LNCaP clone FGC (cell line): Measurements from ENCODE around the gene TSHR.

ENCODE experiments used
- DNase-seq: peaks from one replicate; pipeline ENCODE4 v3.0.0-alpha.2; 2011; ENCODE audit warnings: low read depth
- H3K4me3 ChIP-seq: 2 replicates; pipeline ENCODE4 v1.5.1; 2011; ENCODE audit warnings: mild to moderate bottlenecking, low read depth, low read length, control low read depth
- CTCF ChIP-seq: IDR thresholded peaks from 2 replicates; pipeline ENCODE4 v1.5.1; 2012; ENCODE audit warnings: mild to moderate bottlenecking; ENCODE audit not compliant: control insufficient read depth, insufficient read depth; ENCODE audit errors: extremely low read depth

The TSHR gene

GRCh38 chr14:80965037-80965436 is 9.6 kb downstream of the TSHR start:
- DNase-seq = no peak
- TF ChIP-seq CTCF = no peak
- H3K4me3 ChIP-seq = no peak overlapping the region

GRCh38 chr14:80973931-80974641 is 18.7 kb downstream of the TSHR start:
- H3K4me3 ChIP-seq = no peak overlapping the region
- DNase-seq = no peak
- TF ChIP-seq CTCF = no peak

- no peak for TF ChIP-seq CTCF
- no peak for DNase-seq
Observed at GRCh38 chr14:80974679-80975078, 19.3 kb downstream of the TSHR start.

GRCh38 chr14:80977221-80977620 is 21.8 kb downstream of the TSHR start:
- H3K4me3 ChIP-seq = no peak overlapping the region
- DNase-seq = no peak
- TF ChIP-seq CTCF = no peak

More at GRCh38 chr14:80974679-80975078, 19.3 kb downstream of the TSHR start:
- H3K4me3 ChIP-seq = no peak overlapping the region

GRCh38 chr14:80978403-80978802 is 23.0 kb downstream of the TSHR start:
- no peak overlapping the region for H3K4me3 ChIP-seq
- no peak for DNase-seq
- no peak for TF ChIP-seq CTCF

GRCh38 chr14:80979951-80980350 is 24.5 kb downstream of the TSHR start:
- no peak overlapping the region for H3K4me3 ChIP-seq
- no peak for TF ChIP-seq CTCF
- DNase-seq = no peak

- no peak overlapping the region for H3K4me3 ChIP-seq
- DNase-seq = peak; percentile 44
- no peak for TF ChIP-seq CTCF
Observed at GRCh38 chr14:80981156-80981555, 25.7 kb downstream of the TSHR start.
